KMS-11 (cell line): ENCODE measurements around the gene SUPT4H1.
A peak's percentile ranks its signal among the peaks of the same experiment; 100 is the strongest.

Experiments
- H2AFZ ChIP-seq: fragments of 200-600 bp; sonication (generic); 2 replicates; pipeline ENCODE4 v1.6.1; 2016; ENCODE audit warnings: antibody characterized with exemption, mixed run types, low read depth
- H3K27ac ChIP-seq: fragments of 200-600 bp; sonication (generic); 2 replicates; pipeline ENCODE4 v1.6.1; 2016; ENCODE audit warnings: mild to moderate bottlenecking, mixed run types
- H3K27me3 ChIP-seq: fragments of 200-600 bp; sonication (generic); 2 replicates; pipeline ENCODE4 v1.6.1; 2017; ENCODE audit warnings: mild to moderate bottlenecking, low read depth, mixed run types, moderate library complexity; ENCODE audit not compliant: insufficient read depth
- H3K36me3 ChIP-seq: fragments of 200-600 bp; sonication (generic); 2 replicates; pipeline ENCODE4 v1.6.1; 2017; ENCODE audit warnings: mild to moderate bottlenecking, mixed run types; ENCODE audit not compliant: insufficient read depth
- H3K4me1 ChIP-seq: fragments of 200-600 bp; sonication (generic); 2 replicates; pipeline ENCODE4 v1.6.1; 2016; ENCODE audit warnings: mild to moderate bottlenecking, low read depth, mixed run types; ENCODE audit not compliant: poor library complexity, severe bottlenecking
- H3K4me2 ChIP-seq: fragments of 200-600 bp; sonication (generic); 2 replicates; pipeline ENCODE4 v1.7.0; 2016; ENCODE audit warnings: mild to moderate bottlenecking, mixed run types
- H3K4me3 ChIP-seq: fragments of 200-600 bp; sonication (generic); IDR thresholded peaks from 2 replicates; pipeline ENCODE4 v1.6.1; 2017; ENCODE audit warnings: low read depth, low read length, mixed read lengths; ENCODE audit not compliant: insufficient read depth
- H3K79me2 ChIP-seq: fragments of 200-600 bp; sonication (generic); 2 replicates; pipeline ENCODE4 v1.6.1; 2016; ENCODE audit warnings: low read depth, mixed run types; ENCODE audit not compliant: insufficient read depth
- H3K9ac ChIP-seq: fragments of 200-600 bp; sonication (generic); 2 replicates; pipeline ENCODE4 v1.6.1; 2016; ENCODE audit warnings: mild to moderate bottlenecking, mixed run types
- H4K20me1 ChIP-seq: fragments of 200-600 bp; sonication (generic); 2 replicates; pipeline ENCODE4 v1.6.1; 2016; ENCODE audit warnings: mild to moderate bottlenecking, mixed run types; ENCODE audit not compliant: insufficient read depth
- CTCF ChIP-seq: fragments of 200-600 bp; sonication (generic); conservative IDR thresholded peaks from 2 replicates; pipeline ENCODE4 v1.6.1; 2017; ENCODE audit warnings: low read depth, mild to moderate bottlenecking, antibody characterized with exemption, low read length, moderate library complexity, mixed read lengths

Gene SUPT4H1

GRCh38 chr17:58382872-58383242 lies 30.9 kb upstream of the SUPT4H1 start:
- no peak for TF ChIP-seq CTCF
- H3K4me1 ChIP-seq, result peaks cover 38% of the 10 kb centered on the region
- no peaks in the 10 kb centered on the region for H4K20me1 ChIP-seq
- H3K27me3 ChIP-seq, result no peaks in the 10 kb centered on the region
- peak overlapping the region; percentile 44; the same call in 1 of the 2 replicates for H3K27ac ChIP-seq
- H3K9ac ChIP-seq, result no peak overlapping the region; the same call in 1 of the 2 replicates
- H3K4me2 ChIP-seq, result peak overlapping the region; percentile 68
- no peak overlapping the region for H3K4me3 ChIP-seq
- H2AFZ ChIP-seq, result peak overlapping the region; percentile 60
- no peaks in the 10 kb centered on the region for H3K36me3 ChIP-seq
- H3K79me2 ChIP-seq, result no peaks in the 10 kb centered on the region

DNA sequence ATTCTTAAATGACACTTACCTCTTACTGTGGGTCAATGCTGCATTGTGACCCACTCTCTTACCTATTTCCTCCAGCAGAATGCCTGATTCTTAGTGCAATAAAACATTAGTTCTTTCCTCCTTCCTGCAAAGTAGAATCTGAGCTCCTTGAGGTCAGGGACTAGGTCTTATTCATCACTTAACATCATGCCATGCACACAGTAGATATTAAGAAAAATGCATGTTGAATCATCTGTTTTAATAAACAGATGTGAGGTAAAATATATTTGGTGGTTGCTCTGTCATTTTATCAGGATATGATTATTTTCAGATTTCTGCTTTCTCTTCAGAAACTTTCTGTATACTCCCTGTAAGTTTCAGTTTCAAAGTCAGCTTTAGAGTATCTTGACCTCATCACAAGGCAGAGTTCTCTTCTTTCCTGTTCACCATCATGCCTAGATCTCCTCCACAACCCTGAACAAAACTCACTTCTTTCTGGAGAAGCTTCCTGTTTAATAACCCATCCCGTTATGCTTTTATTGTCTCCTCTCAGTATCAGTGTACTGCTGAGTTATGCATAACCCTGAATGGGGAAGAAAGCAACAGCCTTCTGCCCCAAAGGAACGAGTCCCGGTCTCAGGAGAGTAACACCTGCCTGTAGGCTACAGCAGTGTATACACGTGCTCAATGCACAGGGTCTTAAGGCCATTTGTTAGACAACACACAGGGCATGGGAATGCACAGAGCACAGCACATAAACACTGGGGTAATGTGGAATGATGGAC lies 30.3 kb upstream of the SUPT4H1 start:
- H3K4me2 ChIP-seq, result peak overlapping the region; percentile 68
- peak overlapping the region; percentile 44; the same call in 1 of the 2 replicates for H3K27ac ChIP-seq
- H3K27me3 ChIP-seq, result no peaks in the 10 kb centered on the region
- H3K9ac ChIP-seq, result peak overlapping the region; percentile 7; the same call in 1 of the 2 replicates
- H3K36me3 ChIP-seq, result no peaks in the 10 kb centered on the region
- no peak overlapping the region for H3K4me3 ChIP-seq
- peaks cover 32% of the 10 kb centered on the region for H3K4me1 ChIP-seq
- no peaks in the 10 kb centered on the region for H4K20me1 ChIP-seq
- no peaks in the 10 kb centered on the region for H3K79me2 ChIP-seq
- peak overlapping the region; percentile 60 for H2AFZ ChIP-seq
- no peak for TF ChIP-seq CTCF

- no peak overlapping the region for H3K4me3 ChIP-seq
- H3K4me2 ChIP-seq, result peak overlapping the region; percentile 68
- no peaks in the 10 kb centered on the region for H3K36me3 ChIP-seq
- no peak overlapping the region for H3K9ac ChIP-seq
- H2AFZ ChIP-seq, result no peak overlapping the region
- peak overlapping the region; percentile 44; the same call in 1 of the 2 replicates for H3K27ac ChIP-seq
- H3K27me3 ChIP-seq, result no peaks in the 10 kb centered on the region
- no peak for TF ChIP-seq CTCF
- no peaks in the 10 kb centered on the region for H4K20me1 ChIP-seq
- peaks cover 32% of the 10 kb centered on the region for H3K4me1 ChIP-seq
- no peaks in the 10 kb centered on the region for H3K79me2 ChIP-seq
Measured at GRCh38 chr17:58381124-58382035, 29.4 kb upstream of the SUPT4H1 start.

DNA sequence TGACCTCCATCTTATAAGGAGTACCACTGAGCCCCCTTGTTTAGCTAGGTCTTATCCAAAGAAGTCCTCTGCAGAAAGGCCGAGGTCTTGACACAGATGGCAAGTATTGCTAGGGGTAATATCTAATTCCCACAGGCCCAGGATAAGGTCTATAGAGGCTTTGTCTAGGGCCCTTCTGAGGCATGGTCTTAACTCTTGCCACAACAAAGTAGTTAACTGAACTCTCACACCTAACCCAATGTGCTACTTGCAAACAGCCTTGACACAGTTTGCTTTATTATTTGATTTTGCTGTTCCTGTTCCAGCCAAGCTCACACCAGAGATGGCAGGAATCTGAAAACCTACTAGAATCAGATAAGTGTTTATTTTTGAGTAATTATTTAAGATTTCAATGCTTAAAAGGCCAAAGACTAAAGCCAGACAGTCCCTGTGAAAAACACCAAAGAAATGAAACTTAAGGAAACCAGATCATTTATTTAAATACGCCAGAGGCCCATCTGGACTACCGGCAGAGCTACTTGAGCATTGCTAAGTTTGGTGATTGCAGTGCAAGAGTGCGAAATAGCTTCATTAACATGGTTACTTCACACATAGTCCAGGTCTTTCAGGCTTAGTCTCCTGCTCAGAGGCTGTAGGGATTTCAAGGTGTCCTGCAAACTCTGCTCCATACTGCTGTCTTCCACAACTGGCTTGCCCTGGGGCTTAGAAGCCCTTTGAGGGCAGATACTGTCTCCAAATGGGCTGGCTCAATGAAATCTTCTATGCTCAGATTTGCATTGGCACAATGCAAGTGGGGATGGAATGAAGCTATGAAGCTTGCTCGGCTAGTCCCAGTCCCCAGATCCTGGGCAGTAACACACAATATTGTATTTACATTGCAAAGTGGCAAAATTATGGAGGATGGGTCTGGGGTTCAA lies 28.5 kb upstream of the SUPT4H1 start:
- H3K36me3 ChIP-seq, result no peaks in the 10 kb centered on the region
- H3K4me2 ChIP-seq, result no peak overlapping the region
- H3K27ac ChIP-seq, result no peak overlapping the region
- no peaks in the 10 kb centered on the region for H3K79me2 ChIP-seq
- H2AFZ ChIP-seq, result no peak overlapping the region
- H4K20me1 ChIP-seq, result no peaks in the 10 kb centered on the region
- no peak overlapping the region for H3K4me3 ChIP-seq
- no peaks in the 10 kb centered on the region for H3K27me3 ChIP-seq
- peaks cover 32% of the 10 kb centered on the region for H3K4me1 ChIP-seq
- TF ChIP-seq CTCF, result no peak
- no peak overlapping the region for H3K9ac ChIP-seq
